ACHN (cell line): ENCODE data around the gene NKTR.

Experiments used
- DNase-seq: peaks from one replicate; pipeline ENCODE4 v3.0.0-alpha.2; 2015
- in situ Hi-C: cut with HindIII; loops from 2 replicates; pipeline ENCODE4 v1.10.0; 2017; ENCODE audit warnings: low sequenced_read_pairs, low pct_ligation_motif_present, low pct_unique_long_range_greater_than_20kb

Gene NKTR

GRCh38 chr3:42638339-42638842 is 37.9 kb downstream of the NKTR start:
- no peak for DNase-seq
- in situ Hi-C loops: no loop called here

GRCh38 chr3:42639192-42639591 is 38.7 kb downstream of the NKTR start:
- DNase-seq: no peak
- in situ Hi-C loops: no loop called here

GRCh38 chr3:42640129-42640528 is 39.6 kb downstream of the NKTR start:
- in situ Hi-C loops: no loop called here
- no peak for DNase-seq

- in situ Hi-C loops: no loop called here
- no peak for DNase-seq
These were observed 40.4 kb downstream of the NKTR start for GRCh38 chr3:42640771-42641370.

GRCh38 chr3:42647821-42648459 is 47.5 kb downstream of the NKTR start:
- in situ Hi-C loops: no loop called here

GRCh38 chr3:42649006-42649405 is 48.5 kb downstream of the NKTR start:
- in situ Hi-C loops: no loop called here
- no peak for DNase-seq

More at GRCh38 chr3:42647821-42648459, 47.5 kb downstream of the NKTR start:
- DNase-seq: no peak

- in situ Hi-C loops: no loop called here
- DNase-seq: no peak
These were observed 49.3 kb downstream of the NKTR start for GRCh38 chr3:42649783-42650182.

GRCh38 chr3:42651248-42652091 is 51.0 kb downstream of the NKTR start:
- DNase-seq: peak; percentile 79
- in situ Hi-C loops: no loop called here

GRCh38 chr3:42652251-42652610 is 51.7 kb downstream of the NKTR start:
- DNase-seq: peak; percentile 55
- in situ Hi-C loops: no loop called here

- peak; percentile 89 for DNase-seq
- in situ Hi-C loops: no loop called here
These were observed 52.3 kb downstream of the NKTR start for GRCh38 chr3:42652611-42653302.

- no peak for DNase-seq
- in situ Hi-C loops: no loop called here
These were observed 52.7 kb downstream of the NKTR start for GRCh38 chr3:42653303-42653559.

- in situ Hi-C loops: no loop called here
- peak; percentile 37 for DNase-seq
These were observed 53.3 kb downstream of the NKTR start, which contains the start of gene ZBTB47 for GRCh38 chr3:42653560-42654330. TSS of gene ZBTB47 (plus strand) at chr3:42653697. CDS start at chr3:42658356, 4,659 bp downstream.

- DNase-seq: peak; percentile 64
- in situ Hi-C loops: no loop called here
These were observed 54.1 kb downstream of the NKTR start for GRCh38 chr3:42654331-42655201.

GRCh38 chr3:42655331-42655888 is 54.9 kb downstream of the NKTR start:
- in situ Hi-C loops: no loop called here
- DNase-seq: no peak

GRCh38 chr3:42655980-42656679 is 55.6 kb downstream of the NKTR start:
- in situ Hi-C loops: no loop called here
- peak; percentile 26 for DNase-seq

- DNase-seq: no peak
- in situ Hi-C loops: no loop called here
These were observed 56.5 kb downstream of the NKTR start for GRCh38 chr3:42656680-42657610.
